HepG2 (cell line): ENCODE results near the gene WLS. TPM values are rescaled to one million over a fixed set of nuclear protein-coding genes. Genes with fewer than 3 reads are reported as not detected.

ENCODE experiments used
- GABPB1 ChIP-seq: IDR thresholded peaks from 2 replicates; pipeline ENCODE4 v1.6.1; 2016; ENCODE audit warnings: mild to moderate bottlenecking, missing genetic modification reagents, moderate library complexity, missing compliant biosample characterization
- GPN1 ChIP-seq: sonication (generic); formaldehyde crosslinking; IDR thresholded peaks from 2 replicates; pipeline ENCODE4 v1.5.1; 2020; ENCODE audit warnings: missing genetic modification reagents, borderline replicate concordance
- NFE2L1 ChIP-seq: sonication (generic); formaldehyde crosslinking; IDR thresholded peaks from 2 replicates; pipeline ENCODE4 v1.4.0; 2020; ENCODE audit warnings: missing genetic modification reagents, mild to moderate bottlenecking, borderline replicate concordance
- RFXANK ChIP-seq: IDR thresholded peaks from 2 replicates; pipeline ENCODE4 v1.6.1; 2016
- SYNCRIP ChIP-seq: fragments of 200-400 bp; formaldehyde crosslinking; IDR thresholded peaks from 2 replicates; pipeline ENCODE4 v1.6.1; 2018; ENCODE audit warnings: mild to moderate bottlenecking, low read depth, low read length; ENCODE audit not compliant: insufficient read depth
- TEF ChIP-seq: sonication (generic); formaldehyde crosslinking; IDR thresholded peaks from 2 replicates; pipeline ENCODE4 v1.5.0; 2020; ENCODE audit warnings: missing genetic modification reagents
- THAP7 ChIP-seq: sonication (generic); formaldehyde crosslinking; IDR thresholded peaks from 2 replicates; pipeline ENCODE4 v1.8.1; 2023; ENCODE audit warnings: mild to moderate bottlenecking, missing genetic modification reagents
- ZFP90 ChIP-seq: sonication (generic); formaldehyde crosslinking; IDR thresholded peaks from 2 replicates; pipeline ENCODE4 v1.8.0; 2022; ENCODE audit warnings: missing genetic modification reagents, mild to moderate bottlenecking, inconsistent platforms, borderline replicate concordance
- ZGPAT ChIP-seq: IDR thresholded peaks from 2 replicates; pipeline ENCODE4 v1.6.1; 2016; ENCODE audit warnings: mild to moderate bottlenecking
- ZNF646 ChIP-seq: sonication (generic); formaldehyde crosslinking; IDR thresholded peaks from 2 replicates; pipeline ENCODE4 v1.9.0; 2021; ENCODE audit warnings: mild to moderate bottlenecking, missing genetic modification reagents
- ZNF770 ChIP-seq: sonication (generic); formaldehyde crosslinking; IDR thresholded peaks from 2 replicates; pipeline ENCODE4 v1.5.0; 2020; ENCODE audit warnings: mild to moderate bottlenecking, missing genetic modification reagents
- ZNF878 ChIP-seq: sonication (generic); formaldehyde crosslinking; IDR thresholded peaks from 2 replicates; pipeline ENCODE4 v1.8.1; 2023; ENCODE audit warnings: mild to moderate bottlenecking, missing genetic modification reagents, moderate library complexity
- polyA plus RNA-seq, 8 experiments: library from polyadenylated mRNA; depleted of rRNA in 3 of 8; stranded (reverse) in 7 of 8; unstranded in 1 of 8; fragments of >200 nt; fragmentation: Illumina TruSeq in 4 of 8; extraction: Trizol in 4 of 8; gene quantifications; 2 replicates each; pipeline versions ENCODE4 v1.2.1 to v1.2.3, GENCODE V29; 2011 to 2016; ENCODE audit warnings: low read depth in 4 of 8, missing spikeins in 1 of 8, mixed read lengths in 1 of 8; ENCODE audit not compliant: insufficient read depth in 1 of 8
- total RNA-seq, 5 experiments: library from RNA; depleted of rRNA; stranded (reverse); fragments of >200 nt; fragmentation: Illumina TruSeq; extraction: Trizol; gene quantifications; 2 replicates each; pipeline ENCODE4 v1.2.3, GENCODE V29; 2016; ENCODE audit warnings: low read depth in 1 of 5

Gene WLS
- total and polyA plus RNA-seq, 2 of the 13 experiments (the other 11 are each of a cell fraction or from before 2014, with no cell fraction given), result not detected

- no peak for TF ChIP-seq ZNF646
- TF ChIP-seq ZGPAT, result no peak
- no peak for TF ChIP-seq NFE2L1 (CRISPR knock-in tag)
- TF ChIP-seq SYNCRIP, result no peak
- TF ChIP-seq RFXANK (CRISPR knock-in tag), result no peak
- TF ChIP-seq ZFP90 (CRISPR knock-in tag), result no peak
- TF ChIP-seq THAP7 (CRISPR knock-in tag), result no peak
- TF ChIP-seq GPN1 (CRISPR knock-in tag), result no peak
- no peak for TF ChIP-seq ZNF878 (CRISPR knock-in tag)
- TF ChIP-seq TEF (CRISPR knock-in tag), result no peak
- TF ChIP-seq ZNF770, result no peak
- TF ChIP-seq GABPB1 (CRISPR knock-in tag), result no peak
Observed at GRCh38 chr1:68101829-68102228, 130.5 kb downstream of the WLS start (continued).
